Mucosa of rectum (tissue), 2 donors: Measurements from ENCODE around the gene PDSS2.
"Not testable (repeated sequence)": the region's sequence is repeated elsewhere in the genome, so short reads cannot be mapped to it uniquely, and the experiment has no call there.

Source experiments
- H3K27ac ChIP-seq, 2 donors: one replicate each; pipeline ENCODE4 v1.7.0; 2013; ENCODE audit warnings: inconsistent platforms in 2 of 2, low read depth in 2 of 2, low read length in 2 of 2
- H3K27me3 ChIP-seq, 2 donors: one replicate each; pipeline ENCODE4 v1.7.0; 2013; ENCODE audit warnings: low read length in 2 of 2; ENCODE audit not compliant: control insufficient read depth in 2 of 2, insufficient read depth in 2 of 2
- H3K36me3 ChIP-seq, 2 donors: one replicate each; pipeline ENCODE4 v1.7.0; 2013; ENCODE audit warnings: low read length in 2 of 2; ENCODE audit not compliant: control insufficient read depth in 2 of 2, insufficient read depth in 2 of 2
- H3K4me1 ChIP-seq, 2 donors: one replicate each; pipeline ENCODE4 v1.7.0; 2013; ENCODE audit warnings: low read length in 2 of 2, mild to moderate bottlenecking in 1 of 2; ENCODE audit not compliant: control insufficient read depth in 2 of 2, insufficient read depth in 2 of 2
- H3K4me3 ChIP-seq, 2 donors: one replicate each; pipeline ENCODE4 v1.7.0; 2013; ENCODE audit warnings: low read length in 2 of 2
- H3K9ac ChIP-seq, 2 donors: one replicate each; pipeline ENCODE4 v1.7.0; 2013; ENCODE audit warnings: low read length in 2 of 2, low read depth in 1 of 2, mild to moderate bottlenecking in 1 of 2
- H3K9me3 ChIP-seq, 2 donors: one replicate each; pipeline ENCODE4 v1.7.0; 2013; ENCODE audit warnings: low read length in 2 of 2; ENCODE audit not compliant: control insufficient read depth in 2 of 2
- donor health status: healthy.
- donor health status: Normal muscosa, but diverticular disease.

The PDSS2 gene

DNA sequence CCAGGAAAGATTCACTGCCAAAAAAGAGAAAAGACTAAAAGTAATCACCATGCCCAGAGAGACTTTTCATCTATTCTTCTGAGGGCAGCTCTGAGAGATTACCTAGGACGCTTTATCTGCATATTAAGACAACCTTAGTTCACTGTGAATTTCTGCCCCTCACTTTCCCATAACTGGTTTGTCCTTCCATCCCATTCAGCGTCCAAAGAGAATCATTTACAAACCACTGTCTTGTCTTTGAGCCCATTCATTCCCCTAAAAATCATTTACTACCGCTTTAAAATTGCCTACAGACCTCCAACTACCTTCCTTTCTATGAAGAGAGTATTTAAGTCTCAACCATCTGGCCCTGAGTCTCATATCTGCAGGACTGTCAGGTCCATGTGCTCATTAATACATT lies 149.0 kb downstream of the PDSS2 start:
- Histone ChIP-seq H3K36me3 (peaks cover 0 to 4% of the 10 kb centered on the region in 2 donors), H3K27me3 (no peaks in the 10 kb centered on the region), H3K27ac (no peak overlapping the region), H3K9me3 (no peaks in the 10 kb centered on the region), H3K9ac (no peak overlapping the region), H3K4me3 (no peak overlapping the region), H3K4me1 (no peaks in the 10 kb centered on the region)

- Histone ChIP-seq H3K27me3 (no peaks in the 10 kb centered on the region), H3K36me3 (peaks cover 0 to 4% of the 10 kb centered on the region in 2 donors), H3K9me3 (no peaks in the 10 kb centered on the region), H3K4me1 (no peaks in the 10 kb centered on the region), H3K27ac (no peak overlapping the region), H3K4me3 (no peak overlapping the region), H3K9ac (no peak overlapping the region)
These were observed 150.7 kb downstream of the PDSS2 start for GRCh38 chr6:107308677-107309076.

DNA sequence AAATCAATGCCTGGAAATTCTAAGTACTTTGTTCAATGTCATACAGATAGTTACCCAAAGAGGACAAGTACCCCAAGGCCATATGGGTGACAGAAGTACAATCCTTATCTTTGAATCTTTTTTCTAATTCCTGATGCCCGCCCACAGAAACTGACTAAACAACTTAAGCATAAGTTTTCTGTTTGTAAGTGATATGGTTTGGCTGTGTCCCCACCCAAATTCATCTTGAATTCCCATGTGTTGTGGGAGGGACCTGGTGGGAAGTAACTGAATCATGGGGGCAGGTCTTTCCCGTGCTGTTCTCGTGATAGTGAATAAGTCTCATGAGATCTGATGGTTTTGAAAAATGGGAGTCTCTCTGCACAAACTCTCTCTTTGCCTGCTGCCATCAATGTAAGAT lies 153.4 kb downstream of the PDSS2 start:
- H3K27ac ChIP-seq, H3K27me3 ChIP-seq, H3K9ac ChIP-seq, H3K36me3 ChIP-seq, H3K9me3 ChIP-seq, H3K4me1 ChIP-seq, H3K4me3 ChIP-seq: not testable (repeated sequence)

DNA sequence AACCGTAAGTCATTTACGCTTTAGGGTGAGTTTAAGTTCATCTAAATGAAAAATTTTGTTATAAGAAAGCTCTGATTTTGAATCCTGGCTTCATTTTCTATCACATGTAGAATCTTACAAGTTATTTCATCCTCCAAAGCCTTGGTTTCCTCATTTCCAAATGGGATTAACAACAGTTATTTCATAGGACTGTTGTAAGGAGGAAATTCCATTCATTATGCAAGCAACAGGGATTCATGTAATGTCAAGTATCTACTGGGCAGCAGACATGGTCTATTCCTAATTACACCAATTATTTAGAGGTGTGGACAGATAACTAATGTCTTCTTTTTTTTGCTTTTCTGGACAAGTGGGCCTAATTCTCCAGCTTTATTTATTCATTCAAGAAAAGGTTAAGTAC lies 154.0 kb downstream of the PDSS2 start:
- Histone ChIP-seq H3K36me3 (peaks cover 0 to 4% of the 10 kb centered on the region in 2 donors), H3K27me3 (no peaks in the 10 kb centered on the region), H3K4me3 (no peak overlapping the region), H3K9me3 (no peaks in the 10 kb centered on the region), H3K9ac (no peak overlapping the region), H3K4me1 (no peaks in the 10 kb centered on the region), H3K27ac (no peak overlapping the region)

- Histone ChIP-seq H3K4me1 (no peaks in the 10 kb centered on the region), H3K9ac (no peak overlapping the region)
These were observed 154.8 kb downstream of the PDSS2 start for GRCh38 chr6:107304421-107305025.

DNA sequence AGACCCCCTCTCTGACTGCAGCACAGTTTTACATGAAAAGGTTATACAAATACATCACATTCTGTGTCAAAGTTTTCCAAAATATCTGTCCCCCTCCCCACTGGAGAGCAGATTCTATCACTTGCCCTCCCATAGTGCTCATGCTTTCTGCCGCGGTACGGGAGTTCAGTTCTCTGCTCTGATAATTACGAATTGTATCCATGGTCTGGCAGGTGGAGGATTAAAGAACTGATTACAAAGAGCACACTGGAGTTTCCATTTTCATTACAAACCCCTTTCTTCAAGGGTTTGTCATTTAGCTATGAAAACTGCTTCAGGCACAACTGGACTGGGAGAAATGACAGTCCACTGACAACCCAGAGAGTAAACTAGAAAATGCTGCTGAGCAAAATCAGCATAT lies 166.0 kb downstream of the PDSS2 start:
- Histone ChIP-seq H3K27me3 (no peaks in the 10 kb centered on the region), H3K4me3 (no peak overlapping the region), H3K9ac (no peak overlapping the region), H3K27ac (no peak overlapping the region), H3K4me1 (no peaks in the 10 kb centered on the region), H3K9me3 (no peaks in the 10 kb centered on the region), H3K36me3 (no peaks in the 10 kb centered on the region)

More at GRCh38 chr6:107304421-107305025, 154.8 kb downstream of the PDSS2 start:
- Histone ChIP-seq H3K36me3 (peaks cover 0 to 4% of the 10 kb centered on the region in 2 donors), H3K27me3 (no peaks in the 10 kb centered on the region), H3K9me3 (no peaks in the 10 kb centered on the region), H3K4me3 (no peak overlapping the region), H3K27ac (no peak overlapping the region)

DNA sequence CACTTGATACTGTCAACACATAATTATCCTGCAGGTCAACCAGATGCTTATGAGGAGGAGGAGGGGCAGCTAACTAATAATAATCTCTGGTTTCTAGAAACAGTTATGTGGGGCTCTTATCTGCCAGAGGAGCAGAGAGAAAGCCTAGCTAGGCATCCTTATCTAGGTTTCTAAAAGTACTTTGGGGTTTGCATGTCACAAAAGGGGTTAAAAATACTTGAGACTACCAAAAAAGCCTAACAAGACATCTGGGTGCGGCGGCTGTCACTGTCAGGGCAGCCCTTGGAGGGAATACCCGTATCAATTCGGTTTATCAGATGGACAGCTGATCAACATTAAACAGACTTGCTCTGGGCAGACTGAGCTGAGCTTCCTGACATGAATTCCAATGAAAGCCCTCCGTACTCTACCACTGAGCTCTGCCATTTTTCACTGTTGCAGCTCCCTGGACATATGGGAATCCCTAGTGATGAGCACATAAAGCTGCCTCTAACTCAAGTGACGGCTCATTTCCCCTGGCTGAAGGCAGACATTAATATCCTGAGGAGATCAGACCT lies 166.6 kb downstream of the PDSS2 start:
- H3K9me3 ChIP-seq, result no peaks in the 10 kb centered on the region
- H3K36me3 ChIP-seq, result no peaks in the 10 kb centered on the region
- no peak overlapping the region for H3K27ac ChIP-seq
- H3K4me1 ChIP-seq, result no peaks in the 10 kb centered on the region
- no peak overlapping the region for H3K4me3 ChIP-seq
- no peaks in the 10 kb centered on the region for H3K27me3 ChIP-seq
- H3K9ac ChIP-seq, result no peak overlapping the region

- no peak overlapping the region for H3K9ac ChIP-seq
- no peaks in the 10 kb centered on the region for H3K36me3 ChIP-seq
- no peaks in the 10 kb centered on the region for H3K27me3 ChIP-seq
- H3K4me1 ChIP-seq, result no peaks in the 10 kb centered on the region
- no peak overlapping the region for H3K4me3 ChIP-seq
- H3K9me3 ChIP-seq, result no peaks in the 10 kb centered on the region
- no peak overlapping the region for H3K27ac ChIP-seq
These were observed 168.9 kb downstream of the PDSS2 start for GRCh38 chr6:107290491-107290890.

- not testable (repeated sequence) for H3K36me3 ChIP-seq, H3K27ac ChIP-seq, H3K9me3 ChIP-seq, H3K4me3 ChIP-seq, H3K9ac ChIP-seq, H3K4me1 ChIP-seq, H3K27me3 ChIP-seq
These were observed 170.1 kb downstream of the PDSS2 start for GRCh38 chr6:107289258-107289657.

GRCh38 chr6:107285683-107286082 lies 173.7 kb downstream of the PDSS2 start:
- not testable (repeated sequence) for H3K9me3 ChIP-seq, H3K27ac ChIP-seq, H3K4me3 ChIP-seq, H3K36me3 ChIP-seq, H3K9ac ChIP-seq, H3K27me3 ChIP-seq, H3K4me1 ChIP-seq
